Stimulated activated CD8-positive, alpha-beta memory T cell treated with anti-CD3 and anti-CD28 coated beads, Interleukin-15, amount 100 ng/mL, for 4 hours (primary cell): ENCODE data around the gene HIP1.
A peak's percentile ranks its signal among the peaks of the same experiment; 100 is the strongest.
"Not testable (repeated sequence)": the region's sequence is repeated elsewhere in the genome, so short reads cannot be mapped to it uniquely, and the experiment has no call there.

ENCODE experiments used
- DNase-seq, 2 donors: peaks; one replicate each; pipeline ENCODE4 v3.0.0-alpha.2; 2020; ENCODE audit warnings: low read depth in 2 of 2

The HIP1 gene

GRCh38 chr7:75521727-75522126, 217.0 kb downstream of the HIP1 start:
- DNase-seq: not testable (repeated sequence)

- not testable (repeated sequence) for DNase-seq
Measured at GRCh38 chr7:75518842-75519241, 219.9 kb downstream of the HIP1 start.

GRCh38 chr7:75509033-75509432, 229.7 kb downstream of the HIP1 start:
- DNase-seq: not testable (repeated sequence)

GRCh38 chr7:75492020-75492419, 246.7 kb downstream of the HIP1 start, which contains the start of gene SPDYE5:
Gene SPDYE5, plus strand, starts transcription at chr7:75492320. Its CDS starts 1,728 bp downstream, at chr7:75494048.
- not testable (repeated sequence) for DNase-seq

GRCh38 chr7:75485979-75486643, 252.6 kb downstream of the HIP1 start, which contains the start of gene POM121C:
Gene POM121C, minus strand, starts transcription at chr7:75486299. Its CDS starts 44,803 bp downstream, at chr7:75441496.
- DNase-seq: peak; percentile 76 to 78

- DNase-seq: not testable (repeated sequence)
Measured at GRCh38 chr7:75485355-75485978, 253.3 kb downstream of the HIP1 start.
